HG02759 (cell line): Measurements from ENCODE around the gene PRSS8.
"Not testable (repeated sequence)": the region's sequence is repeated elsewhere in the genome, so short reads cannot be mapped to it uniquely, and the experiment has no call there.

ENCODE experiments used
- ATAC-seq: cut with Tn5 transposase; IDR thresholded peaks from one replicate; pipeline ENCODE4 v1.9.1; 2021; ENCODE audit warnings: mild to moderate bottlenecking, moderate library complexity; ENCODE audit not compliant: unreplicated experiment

Gene PRSS8

DNA sequence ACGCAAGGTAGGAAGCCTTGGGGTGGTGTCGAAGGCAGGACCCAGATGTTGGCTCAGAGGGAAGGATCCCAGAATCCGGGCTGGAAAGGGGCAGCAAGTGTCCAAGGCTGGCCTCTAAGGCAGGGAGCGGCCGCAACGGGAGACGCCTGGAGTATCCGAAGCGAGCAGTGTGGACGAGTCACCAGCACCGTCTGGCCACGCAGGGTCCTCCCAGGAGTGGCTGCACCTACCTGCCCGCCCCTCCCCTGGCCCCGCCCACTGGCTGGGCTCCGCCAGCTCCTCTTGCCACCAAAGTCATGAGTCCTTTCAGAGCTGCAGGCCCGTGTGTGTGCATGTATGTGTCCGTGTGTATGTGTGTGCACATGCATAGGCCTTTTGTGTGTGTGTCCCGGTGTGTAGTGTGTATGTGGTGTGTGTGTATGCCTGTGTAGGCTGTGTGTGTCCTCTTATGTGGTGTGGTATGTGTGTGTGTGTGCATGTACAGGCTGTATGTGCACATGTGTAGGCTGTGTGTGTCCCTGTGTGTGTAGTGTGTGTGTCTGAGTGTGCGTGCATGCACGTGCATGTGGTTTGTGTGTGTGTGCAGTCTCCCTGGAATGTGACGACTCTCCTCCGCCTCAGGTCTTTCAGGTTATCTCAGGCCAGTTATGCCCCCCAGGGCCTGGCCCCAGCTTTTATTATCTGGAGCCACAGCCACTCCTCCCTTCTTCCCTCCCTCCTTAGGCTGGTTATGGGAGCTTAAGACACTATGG, at the start of gene PRSS8:
PRSS8 (minus strand) TSS at position 193 of the 752 bp plus-strand sequence. CDS start 229 bp downstream, outside the sequence.
- no peak for ATAC-seq

DNA sequence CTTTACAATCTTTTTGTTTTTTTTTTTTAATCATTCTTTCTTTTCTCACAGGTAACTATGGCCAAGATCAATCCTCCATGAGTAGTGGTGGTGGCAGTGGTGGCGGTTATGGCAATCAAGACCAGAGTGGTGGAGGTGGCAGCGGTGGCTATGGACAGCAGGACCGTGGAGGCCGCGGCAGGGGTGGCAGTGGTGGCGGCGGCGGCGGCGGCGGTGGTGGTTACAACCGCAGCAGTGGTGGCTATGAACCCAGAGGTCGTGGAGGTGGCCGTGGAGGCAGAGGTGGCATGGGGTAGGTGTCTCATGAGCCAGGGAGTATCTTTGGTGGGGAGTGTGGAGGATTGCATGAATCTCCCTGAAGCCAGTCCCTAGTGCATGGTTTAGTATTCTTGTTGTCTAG, 49.4 kb upstream of the PRSS8 start:
- no peak for ATAC-seq

DNA sequence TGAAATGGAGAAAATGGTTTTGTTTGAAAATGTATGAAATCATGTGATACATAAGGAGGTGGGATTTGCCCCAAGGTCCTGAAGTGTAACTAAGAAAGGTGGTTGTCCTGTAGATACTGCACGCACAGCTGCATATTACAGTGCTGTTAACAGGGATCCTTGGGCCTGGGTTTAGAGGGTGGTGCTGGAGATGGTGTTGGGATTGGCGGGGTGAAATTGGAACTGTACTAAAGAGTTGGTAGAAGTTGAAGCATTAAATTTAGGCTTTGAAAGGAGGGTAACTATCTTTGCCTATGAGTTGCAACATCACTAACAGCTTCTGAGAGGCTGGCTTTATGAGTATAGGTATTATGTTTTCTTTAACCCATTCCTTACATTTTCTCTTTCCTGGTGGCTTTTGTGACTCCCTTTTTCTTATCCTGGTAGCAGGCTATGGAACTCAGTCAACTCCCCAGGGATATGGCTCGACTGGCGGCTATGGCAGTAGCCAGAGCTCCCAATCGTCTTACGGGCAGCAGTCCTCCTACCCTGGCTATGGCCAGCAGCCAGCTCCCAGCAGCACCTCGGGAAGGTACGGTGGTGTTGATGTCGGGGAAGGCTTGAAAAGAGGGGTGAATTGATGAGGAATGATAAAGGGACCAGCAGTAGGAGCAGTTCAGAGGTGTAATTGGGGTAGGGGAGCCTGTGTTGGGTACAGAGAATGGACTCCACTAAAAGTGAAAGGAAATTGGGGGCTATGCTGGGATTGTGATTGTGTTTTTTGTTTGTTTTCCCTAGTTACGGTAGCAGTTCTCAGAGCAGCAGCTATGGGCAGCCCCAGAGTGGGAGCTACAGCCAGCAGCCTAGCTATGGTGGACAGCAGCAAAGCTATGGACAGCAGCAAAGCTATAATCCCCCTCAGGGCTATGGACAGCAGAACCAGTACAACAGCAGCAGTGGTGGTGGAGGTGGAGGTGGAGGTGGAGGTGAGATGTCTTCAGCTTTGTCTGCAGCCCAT, 48.2 kb upstream of the PRSS8 start:
- ATAC-seq, result no peak

DNA sequence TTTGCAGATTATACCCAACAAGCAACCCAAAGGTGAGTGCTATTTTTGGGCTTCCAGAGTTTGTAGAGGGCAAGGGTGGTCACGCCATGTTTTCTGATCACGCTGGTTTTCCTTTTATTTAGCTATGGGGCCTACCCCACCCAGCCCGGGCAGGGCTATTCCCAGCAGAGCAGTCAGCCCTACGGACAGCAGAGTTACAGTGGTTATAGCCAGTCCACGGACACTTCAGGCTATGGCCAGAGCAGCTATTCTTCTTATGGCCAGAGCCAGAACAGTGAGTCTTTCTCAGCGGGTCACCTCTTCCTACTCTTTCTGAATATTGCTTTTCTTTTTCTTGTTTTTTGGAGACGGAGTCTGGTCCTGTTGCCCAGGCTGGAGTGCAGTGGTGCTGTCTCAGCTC, 46.9 kb upstream of the PRSS8 start:
- no peak for ATAC-seq

DNA sequence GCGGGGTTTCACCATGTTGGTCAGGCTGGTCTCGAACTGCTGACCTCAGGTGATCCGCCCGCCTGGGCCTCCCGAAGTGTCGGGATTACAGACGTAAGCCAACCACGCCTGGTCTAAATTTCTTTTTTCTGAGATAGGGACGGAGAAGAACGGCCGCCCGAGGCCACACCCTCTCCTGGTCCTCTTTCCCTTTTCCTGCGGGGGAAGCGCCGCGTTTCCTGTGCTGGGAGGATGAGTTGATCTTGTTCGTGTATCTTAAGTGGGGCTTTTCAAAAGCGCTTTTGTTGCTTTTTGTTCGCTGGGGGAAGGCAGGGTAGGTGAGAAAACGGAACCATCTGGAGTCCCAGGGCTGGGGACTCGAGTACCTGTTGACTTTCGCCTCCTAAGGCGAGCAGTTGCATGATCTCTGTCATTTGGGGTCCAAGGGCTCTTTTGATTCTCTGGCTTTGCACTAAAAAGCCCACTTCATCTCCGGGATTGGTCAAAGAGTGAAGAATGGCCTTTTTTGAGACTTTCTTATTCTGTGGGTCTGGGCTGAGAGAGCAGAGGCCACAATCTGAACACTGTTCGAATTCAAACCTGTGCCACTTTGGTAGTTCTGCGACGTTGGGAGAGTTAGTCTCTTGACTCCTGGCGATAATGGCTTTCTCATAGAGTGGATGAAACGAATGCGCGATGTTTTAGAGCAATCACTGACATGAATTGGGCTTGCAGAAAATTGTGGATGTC, 45.7 kb upstream of the PRSS8 start:
- ATAC-seq, result no peak

- ATAC-seq, result peak; percentile 57
Observed at GRCh38 chr16:31179747-31180459, 44.4 kb upstream of the PRSS8 start, which contains the start of gene FUS. TSS of gene FUS (plus strand) at chr16:31180139. CDS start at chr16:31180215, 76 bp downstream.

- ATAC-seq, result peak; percentile 1
Observed at GRCh38 chr16:31179219-31179746, 43.8 kb upstream of the PRSS8 start.

DNA sequence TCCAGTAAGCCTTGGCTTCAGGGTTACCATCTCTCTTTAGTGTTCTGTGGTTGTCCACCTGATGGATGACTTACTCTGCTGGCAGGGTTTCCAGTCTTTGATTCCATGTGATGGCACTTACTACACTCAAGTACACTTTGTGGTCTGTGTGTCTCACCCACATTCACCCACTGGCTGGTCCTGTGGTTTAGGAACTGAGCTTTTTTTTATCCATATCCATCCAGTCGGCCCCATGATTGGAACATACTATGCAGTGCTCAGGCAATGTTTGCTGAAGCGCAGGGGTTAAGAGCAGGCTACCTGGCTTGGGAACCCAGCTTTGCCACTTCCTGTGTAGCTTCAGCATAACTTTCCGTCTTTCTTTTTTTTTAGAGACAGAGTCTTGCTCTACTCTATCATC, 41.6 kb upstream of the PRSS8 start:
- ATAC-seq, result no peak

DNA sequence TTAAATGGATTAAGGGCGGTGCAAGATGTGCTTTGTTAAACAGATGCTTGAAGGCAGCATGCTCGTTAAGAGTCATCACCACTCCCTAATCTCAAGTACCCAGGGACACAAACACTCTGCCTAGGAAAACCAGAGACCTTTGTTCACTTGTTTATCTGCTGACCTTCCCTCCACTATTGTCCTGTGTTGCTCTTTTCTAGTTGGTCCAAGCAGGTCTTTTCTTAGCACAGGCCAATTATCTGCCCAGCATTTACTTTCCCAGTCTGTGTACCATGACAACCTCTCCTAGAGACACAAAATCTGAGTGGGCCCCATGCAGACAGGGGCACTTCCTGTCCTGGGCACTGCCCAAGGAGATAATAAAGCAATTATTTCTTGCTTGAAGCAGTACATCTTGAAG, 34.5 kb upstream of the PRSS8 start:
- ATAC-seq, result not testable (repeated sequence)

GRCh38 chr16:31168848-31169247, 33.3 kb upstream of the PRSS8 start:
- no peak for ATAC-seq

DNA sequence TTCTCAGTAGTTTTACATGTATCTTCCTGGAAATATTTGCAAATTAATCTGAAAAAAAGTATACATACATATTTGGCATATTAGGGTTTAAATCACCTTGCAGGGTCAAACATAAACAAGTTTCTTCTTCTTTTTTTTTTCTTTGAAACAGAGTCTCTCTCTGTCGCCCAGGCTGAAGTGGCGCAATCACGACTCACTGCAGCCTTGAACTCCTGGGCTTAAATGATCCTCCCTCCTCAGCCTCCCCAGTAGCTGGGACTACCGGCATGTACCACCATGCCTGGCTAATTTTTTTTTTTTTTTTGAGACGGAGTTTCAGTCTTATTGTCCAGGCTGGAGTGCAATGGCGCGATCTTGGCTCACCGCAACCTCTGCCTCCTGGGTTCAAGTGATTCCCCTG, 31.8 kb upstream of the PRSS8 start:
- no peak for ATAC-seq

DNA sequence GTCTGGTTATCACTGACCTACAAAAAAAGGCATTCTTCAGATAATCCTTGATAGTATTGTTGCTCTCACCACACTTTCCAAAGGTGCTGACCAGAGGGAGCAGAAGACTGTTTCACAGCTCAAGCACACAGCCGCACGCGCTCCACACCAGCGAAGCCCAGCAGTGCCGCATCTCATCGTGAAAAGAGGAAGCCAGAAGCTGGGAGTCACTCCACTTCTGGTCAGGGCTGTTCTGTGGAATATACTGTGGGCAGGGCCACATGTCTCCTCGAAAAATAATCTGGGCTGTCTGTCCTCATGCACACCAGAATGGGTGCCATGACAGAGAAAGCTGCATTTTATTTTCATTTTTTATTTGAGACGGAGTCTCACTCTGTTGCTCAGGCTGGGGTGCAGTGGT, 21.6 kb upstream of the PRSS8 start:
- no peak for ATAC-seq

DNA sequence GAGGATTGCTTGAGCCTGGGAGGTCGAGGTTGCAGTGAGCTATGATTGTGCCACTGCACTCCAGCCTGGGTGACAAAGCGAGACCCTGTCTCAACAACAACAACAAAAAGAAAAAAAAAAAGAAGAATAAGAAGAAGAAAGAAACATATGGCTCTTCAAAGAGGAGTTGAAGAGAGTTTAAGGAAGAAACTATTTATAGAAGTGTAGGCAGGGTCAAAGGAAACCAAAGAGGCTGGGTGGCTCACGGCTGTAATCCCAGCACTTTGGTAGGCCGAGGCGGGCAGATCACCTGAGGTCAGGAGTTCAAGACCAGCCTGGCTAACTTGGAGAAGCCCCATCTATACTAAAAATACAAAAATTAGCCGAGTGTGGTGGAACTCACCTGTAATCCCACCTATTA, 15.4 kb upstream of the PRSS8 start:
- not testable (repeated sequence) for ATAC-seq

DNA sequence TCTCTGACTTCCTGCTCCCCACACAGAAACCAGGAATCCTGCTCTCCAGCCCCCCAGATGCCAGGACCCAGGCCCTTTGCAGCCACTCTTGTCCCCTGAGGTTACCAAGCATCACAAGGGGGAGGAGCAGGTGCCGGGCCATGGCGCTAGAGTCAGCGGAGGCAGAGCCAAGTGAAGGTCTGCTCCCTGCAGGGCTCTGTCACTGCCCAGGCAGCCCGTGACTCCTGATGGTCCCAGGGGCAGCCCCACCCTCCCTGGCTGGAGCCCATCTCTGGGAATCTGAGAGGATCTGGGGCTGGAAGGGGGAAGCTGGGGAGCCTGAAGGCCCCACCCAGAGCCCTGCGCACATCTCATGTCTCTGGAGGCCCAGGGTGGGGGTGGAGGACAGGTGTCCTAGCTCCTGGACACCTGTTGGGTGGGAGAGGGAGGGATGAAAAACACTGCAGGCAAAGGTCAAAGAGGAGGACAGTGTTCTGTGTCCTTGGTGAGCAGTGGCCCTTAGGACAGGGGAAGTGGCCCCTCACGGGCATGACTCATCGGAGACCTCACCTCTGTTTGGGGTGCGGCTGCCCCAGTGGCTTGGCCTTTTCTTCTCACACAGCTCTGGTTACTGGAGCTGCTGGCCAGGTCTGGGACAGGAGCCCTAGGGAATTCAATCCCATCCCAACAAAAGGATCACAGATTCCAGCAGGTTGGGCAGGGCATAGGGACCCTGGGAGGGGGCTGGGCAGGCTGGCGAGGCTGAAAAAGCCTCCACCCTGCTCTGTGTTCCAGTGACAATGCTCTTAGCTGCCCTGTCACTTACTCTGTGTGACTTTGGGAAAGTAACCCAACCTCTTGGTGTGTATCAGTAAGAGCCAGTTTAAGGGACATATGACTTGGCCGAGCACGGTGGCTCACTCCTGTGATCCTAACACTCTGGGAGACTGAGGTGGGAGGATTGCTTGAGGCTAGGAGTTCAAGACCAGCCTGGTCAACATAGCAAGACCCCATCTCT, 14.7 kb upstream of the PRSS8 start, which contains the start of gene PRSS36:
PRSS36 (minus strand) TSS at position 173 of the 997 bp plus-strand sequence; CDS start at position 142, 31 bp downstream.
- no peak for ATAC-seq

- ATAC-seq, result no peak
Observed at GRCh38 chr16:31149332-31149731, 13.8 kb upstream of the PRSS8 start.

DNA sequence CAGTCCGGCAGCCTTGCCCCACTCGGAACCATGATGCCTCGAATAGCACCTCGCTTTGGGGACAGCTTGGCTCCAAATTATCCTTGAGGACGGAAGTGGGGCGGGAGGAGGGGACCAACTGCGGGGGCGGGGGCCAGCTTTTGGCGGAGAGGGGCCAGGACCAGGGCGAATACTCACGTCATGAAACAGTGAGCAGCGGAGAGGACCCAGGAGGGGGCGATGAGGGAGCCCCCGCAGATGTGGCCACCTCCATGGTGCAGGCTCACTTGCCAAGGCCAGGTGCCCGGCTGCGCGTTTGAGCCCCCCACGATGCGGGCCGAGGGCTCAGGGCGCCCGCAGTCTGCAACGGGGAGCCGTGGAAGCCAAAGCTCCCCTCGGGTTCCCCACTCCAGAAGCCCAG, 13.4 kb upstream of the PRSS8 start:
- no peak for ATAC-seq

DNA sequence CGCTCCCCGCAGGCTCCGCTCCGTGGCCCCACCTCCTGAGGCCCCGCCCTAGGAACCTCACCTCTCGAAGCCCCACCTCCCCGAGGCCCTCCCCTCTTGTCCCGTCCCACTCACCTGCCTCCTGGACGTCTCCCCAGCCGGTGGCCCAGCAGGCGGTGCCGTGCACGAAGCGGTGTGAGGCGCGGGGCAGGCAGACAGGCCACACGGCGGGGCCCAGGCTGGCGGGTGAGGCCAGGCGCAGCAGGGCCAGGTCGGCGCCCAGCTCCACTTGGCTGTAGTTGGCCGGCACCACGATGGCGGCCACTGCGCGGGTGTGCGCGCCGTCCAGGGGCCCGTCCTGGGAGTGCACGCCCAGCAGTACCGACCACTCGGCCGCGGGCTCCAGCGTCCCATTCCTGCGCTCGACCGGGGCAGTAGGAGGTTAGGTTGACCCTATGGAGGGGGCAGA, 12.8 kb upstream of the PRSS8 start:
- no peak for ATAC-seq

- ATAC-seq, result no peak
Observed at GRCh38 chr16:31147574-31147973, 12.0 kb upstream of the PRSS8 start.
